ENCODE results near the gene WNK2.
"Not testable (repeated sequence)": the region's sequence is repeated elsewhere in the genome, so short reads cannot be mapped to it uniquely, and the experiment has no call there.

WNK2 gene

DNA sequence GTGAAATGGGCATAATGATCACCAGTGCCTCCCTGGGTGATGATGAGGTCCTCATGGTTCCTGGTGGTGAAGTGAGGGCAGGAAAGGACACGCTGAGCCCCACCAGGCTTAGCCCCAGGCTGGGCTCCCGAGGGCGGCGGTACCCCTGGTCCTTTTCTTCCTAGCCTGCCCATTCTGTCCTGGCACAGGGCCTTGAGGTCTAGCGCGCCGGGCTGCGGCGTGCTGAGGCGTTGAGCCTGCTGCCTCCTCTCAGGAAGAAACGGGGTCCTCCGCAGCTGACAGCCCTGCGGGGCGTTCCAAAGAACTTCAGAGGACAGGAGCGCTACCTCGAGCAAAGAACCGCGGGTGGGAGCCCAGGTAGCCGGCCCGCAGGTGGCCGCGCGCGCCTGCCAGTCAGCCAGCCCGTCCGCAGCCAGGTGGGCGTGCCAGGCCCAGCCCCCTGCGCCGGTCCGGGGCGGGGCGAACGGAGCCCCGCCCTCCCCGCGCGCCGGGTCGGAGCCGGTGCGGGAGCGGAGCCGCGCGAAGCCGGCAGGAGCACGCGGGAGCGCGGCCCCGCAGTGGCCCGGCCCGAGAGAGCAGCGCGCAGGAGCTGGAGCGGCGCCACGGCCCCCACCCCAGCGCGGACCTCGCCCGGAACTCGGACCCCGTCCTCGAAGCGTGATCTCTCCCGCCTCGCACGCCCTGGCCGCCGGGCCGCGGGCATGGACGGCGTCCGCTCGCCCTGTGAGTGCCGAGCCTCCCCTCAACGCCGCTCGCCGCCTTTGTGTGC lies at the start of gene WNK2:
WNK2 (plus strand) TSS at position 477 of the 769 bp plus-strand sequence. CDS start 791 bp downstream, outside the sequence.
- peak within 1 kb of the TSS; percentile 26 for H3K4me3 ChIP-seq (ENCODE audit: low read depth, low read length)
- no peak for DNase-seq (ENCODE audit: low read depth)

GRCh38 chr9:93134740-93135444 lies 49.0 kb upstream of the WNK2 start:
- DNase-seq (ENCODE audit: low read depth) = no peak
- peak overlapping the region; percentile 75 for H3K4me3 ChIP-seq (ENCODE audit: low read depth, low read length)

GRCh38 chr9:93136011-93136440 lies 47.9 kb upstream of the WNK2 start:
- no peak overlapping the region for H3K4me3 ChIP-seq (ENCODE audit: low read depth, low read length)
- DNase-seq (ENCODE audit: low read depth) = no peak

- no peak overlapping the region for H3K4me3 ChIP-seq (ENCODE audit: low read depth, low read length)
- no peak for DNase-seq (ENCODE audit: low read depth)
Observed at GRCh38 chr9:93137362-93137761, 46.6 kb upstream of the WNK2 start.

- no peak overlapping the region for H3K4me3 ChIP-seq (ENCODE audit: low read depth, low read length)
- DNase-seq (ENCODE audit: low read depth) = no peak
Observed at GRCh38 chr9:93138171-93138764, 45.7 kb upstream of the WNK2 start.

DNA sequence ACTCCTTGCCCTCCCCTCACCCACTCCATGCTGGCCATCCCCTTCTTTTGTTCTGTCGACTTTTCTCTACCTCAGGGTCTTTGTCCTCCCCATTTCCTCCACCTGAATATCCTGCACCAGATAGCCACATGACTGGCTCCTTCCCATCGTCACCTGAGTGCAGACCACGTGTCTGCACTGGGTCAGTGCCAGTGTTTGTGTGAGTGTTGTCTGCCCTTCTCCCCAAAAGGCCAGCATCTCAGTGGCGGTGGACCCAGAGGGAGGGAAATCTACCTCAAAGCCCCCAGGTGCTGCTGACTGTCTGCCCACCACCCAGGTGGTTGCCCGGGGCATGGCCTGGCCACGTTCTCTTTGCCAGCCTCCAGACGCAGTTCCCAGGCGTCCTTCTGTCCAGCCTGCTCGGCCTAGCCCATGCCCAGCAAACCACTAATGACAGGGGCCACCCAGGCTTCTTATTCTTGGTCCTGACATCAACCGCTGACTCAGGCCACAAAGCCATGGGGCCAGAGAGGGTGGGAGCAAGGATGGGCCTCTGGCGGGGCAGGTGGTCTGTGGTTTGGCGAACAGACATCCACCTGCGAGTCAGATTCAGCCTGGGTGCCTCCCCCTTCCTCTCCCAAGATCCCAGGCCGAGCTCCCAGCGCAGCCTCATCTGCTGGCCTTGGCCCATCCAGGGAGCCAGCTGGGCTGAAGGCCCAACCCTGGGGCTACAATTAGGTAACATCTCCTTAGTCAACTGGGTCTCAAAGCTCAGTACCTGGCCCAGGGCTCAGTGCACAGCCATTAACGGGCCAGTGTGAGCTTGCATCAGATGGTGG lies 44.4 kb upstream of the WNK2 start:
- DNase-seq (ENCODE audit: low read depth) = no peak
- H3K4me3 ChIP-seq (ENCODE audit: low read depth, low read length) = no peak overlapping the region

GRCh38 chr9:93141771-93142483 lies 42.0 kb upstream of the WNK2 start:
- no peak overlapping the region for H3K4me3 ChIP-seq (ENCODE audit: low read depth, low read length)
- DNase-seq (ENCODE audit: low read depth) = no peak

DNA sequence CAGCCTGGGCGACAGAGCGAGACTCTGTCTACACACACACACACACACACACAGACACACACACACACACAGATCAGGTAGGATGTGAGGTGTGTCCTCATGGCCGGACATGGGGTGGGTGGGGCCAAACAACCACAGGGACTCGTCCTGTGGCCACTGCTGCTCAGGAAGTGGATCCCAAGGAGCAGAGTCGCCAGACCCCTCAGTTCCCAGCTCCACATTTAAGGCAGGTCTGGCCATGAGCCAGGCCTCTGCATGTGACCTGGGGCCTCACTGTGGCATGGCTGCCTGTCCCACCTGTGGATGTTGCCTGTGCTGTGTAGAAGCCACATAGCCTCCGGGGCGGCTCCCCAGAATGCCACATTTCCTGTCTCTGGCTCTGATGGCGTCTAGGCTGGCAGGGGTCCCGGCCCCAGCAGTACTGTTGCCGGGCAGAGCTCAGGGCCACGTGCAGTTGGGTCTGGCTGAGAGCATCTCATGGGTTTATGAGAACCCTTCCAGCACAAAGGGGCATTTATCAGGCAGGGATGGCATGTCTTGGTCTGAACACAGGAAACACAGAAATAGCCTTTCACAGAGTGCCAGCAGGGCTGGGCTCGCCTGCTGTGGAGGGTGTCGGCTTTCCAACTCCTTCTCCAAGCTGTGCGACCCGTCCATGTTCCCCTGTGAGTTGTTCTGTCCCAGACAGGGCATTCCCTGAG lies 40.0 kb upstream of the WNK2 start:
- no peak for DNase-seq (ENCODE audit: low read depth)
- H3K4me3 ChIP-seq (ENCODE audit: low read depth, low read length) = no peak overlapping the region

- DNase-seq (ENCODE audit: low read depth); H3K4me3 ChIP-seq (ENCODE audit: low read depth, low read length): not testable (repeated sequence)
Observed at GRCh38 chr9:93146696-93147095, 37.2 kb upstream of the WNK2 start.

- no peak overlapping the region for H3K4me3 ChIP-seq (ENCODE audit: low read depth, low read length)
Observed at GRCh38 chr9:93147632-93148031, 36.3 kb upstream of the WNK2 start.

DNA sequence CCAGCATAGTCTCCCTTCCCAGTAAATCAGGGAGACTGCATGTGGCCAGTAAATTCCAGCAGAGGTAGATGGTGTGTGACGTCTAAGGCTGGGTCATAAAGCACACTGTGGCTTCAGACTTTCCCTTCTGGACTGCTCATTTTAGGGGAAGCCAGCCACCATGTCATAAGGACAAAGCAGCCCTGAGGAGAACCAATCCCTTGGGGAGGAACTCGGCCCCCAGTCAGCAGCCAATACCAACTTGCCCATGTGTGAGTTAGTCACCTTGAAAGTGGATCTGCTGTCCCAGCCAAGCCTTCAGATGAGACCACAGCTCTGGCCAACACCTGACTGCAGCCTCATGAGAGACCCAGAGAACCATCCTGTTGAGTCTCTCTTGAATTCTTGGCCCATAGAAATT lies 35.2 kb upstream of the WNK2 start:
- no peak for DNase-seq (ENCODE audit: low read depth)

More at GRCh38 chr9:93147632-93148031, 36.3 kb upstream of the WNK2 start:
- no peak for DNase-seq (ENCODE audit: low read depth)

GRCh38 chr9:93149361-93149760 lies 34.6 kb upstream of the WNK2 start:
- no peak overlapping the region for H3K4me3 ChIP-seq (ENCODE audit: low read depth, low read length)
- DNase-seq (ENCODE audit: low read depth) = no peak

More for the DNA sequence above, 35.2 kb upstream of the WNK2 start:
- no peak overlapping the region for H3K4me3 ChIP-seq (ENCODE audit: low read depth, low read length)

DNA sequence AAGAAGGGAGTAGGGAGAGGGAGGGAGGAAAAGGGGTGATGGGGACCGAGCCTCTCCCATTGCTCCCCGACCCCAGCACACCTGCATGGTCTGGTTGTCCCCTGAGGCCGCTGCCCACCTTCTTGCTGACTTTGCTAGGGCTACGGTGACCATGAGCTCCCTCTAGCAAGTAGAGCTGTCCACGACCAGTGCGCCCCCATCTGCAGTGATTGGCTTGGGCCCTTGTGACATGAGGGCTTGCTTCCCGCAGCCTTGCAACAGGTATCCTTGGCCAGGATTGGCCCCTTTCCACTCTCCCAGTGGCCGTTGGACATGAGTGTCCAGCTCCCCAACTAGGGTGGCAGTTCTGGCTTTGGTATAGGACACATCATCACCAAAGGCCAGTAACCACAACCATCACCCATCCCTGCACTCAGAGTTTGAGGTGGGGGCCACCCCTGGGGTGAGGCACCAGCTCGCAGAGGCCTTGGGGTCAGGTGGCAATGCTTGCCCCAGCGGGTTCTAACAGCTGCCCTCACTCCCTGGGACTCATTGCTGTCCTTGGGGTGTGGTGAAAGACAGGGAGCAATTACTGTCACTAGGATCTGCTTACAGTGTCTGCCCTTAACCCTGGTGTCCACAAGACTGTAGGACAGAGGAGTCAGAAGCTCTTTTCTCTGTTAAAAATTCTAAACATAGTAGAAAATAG lies 32.7 kb upstream of the WNK2 start:
- no peak for DNase-seq (ENCODE audit: low read depth)
- H3K4me3 ChIP-seq (ENCODE audit: low read depth, low read length) = no peak overlapping the region

DNA sequence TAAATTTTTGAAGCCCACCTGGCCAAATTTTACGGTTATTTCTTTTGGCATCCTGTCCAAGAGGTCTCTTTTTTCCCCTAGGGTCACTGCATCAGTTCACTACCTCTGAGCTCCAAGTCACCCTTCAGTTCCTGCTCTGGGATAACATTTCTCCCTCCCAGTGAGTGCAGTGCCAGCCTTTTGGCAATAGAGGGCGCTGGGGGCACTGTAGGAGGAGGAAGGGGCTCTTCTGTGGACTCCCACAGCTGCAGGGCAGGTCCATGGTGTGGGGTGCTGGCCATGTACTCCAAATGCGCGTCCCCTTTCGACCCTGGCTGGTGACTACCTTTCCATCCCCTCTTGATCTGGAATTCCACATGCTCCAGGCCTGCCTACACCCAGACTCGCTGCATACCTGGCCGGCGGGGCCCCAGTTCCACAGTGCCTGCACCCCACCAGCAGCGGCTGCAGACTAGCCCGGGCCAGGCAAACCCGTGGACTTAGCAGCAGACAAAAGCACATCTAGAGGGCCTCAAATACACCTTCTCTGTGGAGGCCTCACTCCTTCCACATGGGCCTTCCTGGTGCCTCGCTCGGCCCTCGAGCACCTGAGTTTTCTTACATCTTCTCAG lies 29.5 kb upstream of the WNK2 start:
- no peak overlapping the region for H3K4me3 ChIP-seq (ENCODE audit: low read depth, low read length)
- DNase-seq (ENCODE audit: low read depth) = no peak

- no peak for DNase-seq (ENCODE audit: low read depth)
- H3K4me3 ChIP-seq (ENCODE audit: low read depth, low read length) = no peak overlapping the region
Observed at GRCh38 chr9:93155716-93156474, 28.0 kb upstream of the WNK2 start.

- DNase-seq (ENCODE audit: low read depth) = no peak
- no peak overlapping the region for H3K4me3 ChIP-seq (ENCODE audit: low read depth, low read length)
Observed at GRCh38 chr9:93156475-93157008, 27.4 kb upstream of the WNK2 start.
